ENCODE results near the gene INTS2. TPM values are rescaled to one million over a fixed set of nuclear protein-coding genes. Genes with fewer than 3 reads are reported as not detected.
"Not testable (repeated sequence)": the region's sequence is repeated elsewhere in the genome, so short reads cannot be mapped to it uniquely, and the experiment has no call there.

INTS2 gene
- total RNA-seq, 1 donor from 2014 or later = 8.4 TPM

GRCh38 chr17:61833536-61834193 is 94.1 kb downstream of the INTS2 start:
- no peak for ATAC-seq
- DNase-seq = no peak
- intact Hi-C loops (cut with micrococcal nuclease) = no loop called here

GRCh38 chr17:61832463-61832862 is 95.3 kb downstream of the INTS2 start:
- intact Hi-C loops (cut with micrococcal nuclease) = no loop called here
- ATAC-seq (no peak), DNase-seq (no peak)

GRCh38 chr17:61831099-61831498 is 96.7 kb downstream of the INTS2 start:
- no peak for ATAC-seq
- intact Hi-C loops (cut with micrococcal nuclease) = no loop called here
- DNase-seq = no peak

- intact Hi-C loops (cut with micrococcal nuclease) = no loop called here
These were observed 99.1 kb downstream of the INTS2 start for GRCh38 chr17:61828694-61829093.

GRCh38 chr17:61827649-61828395 is 100.0 kb downstream of the INTS2 start:
- DNase-seq (no peak), ATAC-seq (no peak)
- intact Hi-C loops (cut with micrococcal nuclease) = no loop called here

More at GRCh38 chr17:61828694-61829093, 99.1 kb downstream of the INTS2 start:
- DNase-seq (no peak), ATAC-seq (no peak)

- intact Hi-C loops (cut with micrococcal nuclease); ATAC-seq; DNase-seq: not testable (repeated sequence)
These were observed 100.9 kb downstream of the INTS2 start for GRCh38 chr17:61826866-61827265.

- ATAC-seq; DNase-seq; intact Hi-C loops (cut with micrococcal nuclease): not testable (repeated sequence)
These were observed 101.6 kb downstream of the INTS2 start for GRCh38 chr17:61826198-61826597.

GRCh38 chr17:61825448-61826137 is 102.2 kb downstream of the INTS2 start:
- DNase-seq = no peak
- intact Hi-C loops (cut with micrococcal nuclease) = no loop called here
- no peak for ATAC-seq

GRCh38 chr17:61822326-61823285 is 105.2 kb downstream of the INTS2 start:
- no peak for DNase-seq
- ATAC-seq = no peak
- intact Hi-C loops (cut with micrococcal nuclease) = no loop called here

GRCh38 chr17:61821655-61822054 is 106.1 kb downstream of the INTS2 start:
- DNase-seq (no peak), ATAC-seq (no peak)
- intact Hi-C loops (cut with micrococcal nuclease) = no loop called here

GRCh38 chr17:61819265-61819664 is 108.5 kb downstream of the INTS2 start:
- intact Hi-C loops (cut with micrococcal nuclease); ATAC-seq; DNase-seq: not testable (repeated sequence)

GRCh38 chr17:61818225-61818624 is 109.6 kb downstream of the INTS2 start:
- intact Hi-C loops (cut with micrococcal nuclease) = no loop called here
- ATAC-seq (no peak), DNase-seq (no peak)

- DNase-seq (no peak), ATAC-seq (no peak)
- intact Hi-C loops (cut with micrococcal nuclease) = no loop called here
These were observed 110.3 kb downstream of the INTS2 start for GRCh38 chr17:61817452-61817851.

- DNase-seq (no peak), ATAC-seq (no peak)
- intact Hi-C loops (cut with micrococcal nuclease) = no loop called here
These were observed 111.2 kb downstream of the INTS2 start for GRCh38 chr17:61816538-61816937.

- intact Hi-C loops (cut with micrococcal nuclease) = no loop called here
- ATAC-seq (no peak), DNase-seq (no peak)
These were observed 111.8 kb downstream of the INTS2 start for GRCh38 chr17:61815863-61816503.
